Hippocampal formation (tissue), 2 donors: Measurements from ENCODE around the gene KLF11.

Experiments used
- DNase-seq, 2 donors: peaks; one replicate each; lab custom pipeline; 2025; lab: John Stamatoyannopoulos, UW

Gene KLF11

GRCh38 chr2:10042301-10043161 lies 819 bp upstream of the KLF11 start:
- DNase-seq, result peak in 1 of 2 donors; percentile 25

GRCh38 chr2:10043906-10044601 lies 704 bp downstream of the KLF11 start:
- peak; percentile 55 to 80 for DNase-seq

- DNase-seq, result no peak
These were observed 2.4 kb downstream of the KLF11 start for GRCh38 chr2:10045561-10046355.

GRCh38 chr2:10046931-10047330 lies 3.6 kb downstream of the KLF11 start:
- DNase-seq, result no peak

GRCh38 chr2:10047616-10048500 lies 4.5 kb downstream of the KLF11 start:
- DNase-seq, result no peak

- DNase-seq, result peak in 1 of 2 donors; percentile 73
These were observed 5.3 kb downstream of the KLF11 start for GRCh38 chr2:10048501-10049171.

GRCh38 chr2:10052216-10052615 lies 8.9 kb downstream of the KLF11 start:
- DNase-seq, result no peak

GRCh38 chr2:10053351-10053750 lies 10.0 kb downstream of the KLF11 start:
- no peak for DNase-seq

- no peak for DNase-seq
These were observed 11.1 kb downstream of the KLF11 start for GRCh38 chr2:10054424-10054823.

GRCh38 chr2:10054976-10055375 lies 11.6 kb downstream of the KLF11 start:
- DNase-seq, result no peak

- DNase-seq, result no peak
These were observed 13.1 kb downstream of the KLF11 start for GRCh38 chr2:10056439-10056838.

- no peak for DNase-seq
These were observed 14.1 kb downstream of the KLF11 start for GRCh38 chr2:10057231-10058107.

- no peak for DNase-seq
These were observed 15.1 kb downstream of the KLF11 start for GRCh38 chr2:10058251-10059015.

GRCh38 chr2:10059016-10059351 lies 15.6 kb downstream of the KLF11 start:
- DNase-seq, result no peak

- DNase-seq, result no peak
These were observed 16.4 kb downstream of the KLF11 start for GRCh38 chr2:10059552-10060335.

GRCh38 chr2:10061221-10061925 lies 18.0 kb downstream of the KLF11 start:
- no peak for DNase-seq

GRCh38 chr2:10062931-10063365 lies 19.6 kb downstream of the KLF11 start:
- DNase-seq, result no peak

GRCh38 chr2:10063566-10063965 lies 20.2 kb downstream of the KLF11 start:
- DNase-seq, result no peak
